T-helper 9 cell (primary cell): ENCODE results near the gene NXPH1.

ENCODE experiments used
- DNase-seq: peaks from one replicate; pipeline ENCODE4 v3.0.0-alpha.2; 2020

Gene NXPH1

DNA sequence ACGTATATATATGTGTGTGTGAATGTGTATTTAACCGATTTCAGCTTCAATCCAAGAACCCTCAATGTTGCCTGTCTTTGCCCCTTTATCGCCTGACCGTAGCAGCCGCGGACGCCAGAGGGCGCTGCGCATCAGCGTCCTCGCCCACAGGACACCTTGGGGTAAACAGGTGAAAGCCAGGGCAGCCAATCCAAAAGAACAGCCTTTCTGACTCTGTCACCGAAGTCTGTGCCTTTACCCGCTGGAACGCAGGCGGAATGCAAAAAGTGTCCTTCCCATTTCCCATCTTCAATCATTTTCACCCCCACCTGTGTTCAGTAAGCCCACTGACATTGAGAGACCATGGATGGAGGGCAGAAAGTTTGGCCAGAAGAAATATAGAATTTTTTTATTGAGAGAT lies 3.6 kb downstream of the NXPH1 start:
- DNase-seq, result peak; percentile 12

DNA sequence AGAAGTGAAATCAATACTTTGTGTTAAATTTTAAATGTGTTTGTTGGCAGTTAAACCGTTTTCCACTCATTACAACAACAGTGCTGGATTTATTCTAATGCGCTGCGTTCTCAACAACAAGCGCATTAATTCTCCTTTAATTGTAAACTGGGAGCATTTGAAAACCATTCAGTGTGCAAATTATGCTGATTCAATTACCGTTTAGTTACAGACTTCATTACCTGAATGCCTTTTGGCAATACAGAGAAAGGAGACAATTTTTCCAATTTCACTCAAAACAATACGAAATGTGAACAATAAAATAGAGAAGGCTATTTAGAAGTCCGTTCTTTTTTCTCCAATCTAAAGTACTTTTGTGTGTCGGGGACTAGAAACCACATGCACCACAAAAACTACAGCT lies 4.2 kb downstream of the NXPH1 start:
- no peak for DNase-seq

DNA sequence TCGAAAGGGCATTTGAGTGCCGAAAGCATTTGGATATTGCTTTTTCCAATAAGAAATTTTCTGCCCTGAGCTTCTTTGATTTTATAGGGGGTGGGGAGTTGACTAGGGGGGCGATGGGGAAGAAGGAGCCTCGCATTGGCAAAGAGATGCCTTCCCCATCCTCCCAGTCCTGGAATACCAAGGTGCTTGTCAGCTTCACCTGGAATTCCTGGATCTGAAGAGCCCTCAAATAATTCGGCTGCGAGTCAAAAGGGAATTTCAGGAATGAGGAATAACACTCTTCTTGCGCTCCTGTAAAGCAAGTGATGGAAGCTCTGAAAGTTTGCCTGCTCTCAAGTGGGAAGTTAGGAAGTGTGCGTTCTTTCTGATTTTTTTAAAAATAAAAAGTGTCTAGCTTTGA lies 7.3 kb downstream of the NXPH1 start:
- DNase-seq, result no peak

DNA sequence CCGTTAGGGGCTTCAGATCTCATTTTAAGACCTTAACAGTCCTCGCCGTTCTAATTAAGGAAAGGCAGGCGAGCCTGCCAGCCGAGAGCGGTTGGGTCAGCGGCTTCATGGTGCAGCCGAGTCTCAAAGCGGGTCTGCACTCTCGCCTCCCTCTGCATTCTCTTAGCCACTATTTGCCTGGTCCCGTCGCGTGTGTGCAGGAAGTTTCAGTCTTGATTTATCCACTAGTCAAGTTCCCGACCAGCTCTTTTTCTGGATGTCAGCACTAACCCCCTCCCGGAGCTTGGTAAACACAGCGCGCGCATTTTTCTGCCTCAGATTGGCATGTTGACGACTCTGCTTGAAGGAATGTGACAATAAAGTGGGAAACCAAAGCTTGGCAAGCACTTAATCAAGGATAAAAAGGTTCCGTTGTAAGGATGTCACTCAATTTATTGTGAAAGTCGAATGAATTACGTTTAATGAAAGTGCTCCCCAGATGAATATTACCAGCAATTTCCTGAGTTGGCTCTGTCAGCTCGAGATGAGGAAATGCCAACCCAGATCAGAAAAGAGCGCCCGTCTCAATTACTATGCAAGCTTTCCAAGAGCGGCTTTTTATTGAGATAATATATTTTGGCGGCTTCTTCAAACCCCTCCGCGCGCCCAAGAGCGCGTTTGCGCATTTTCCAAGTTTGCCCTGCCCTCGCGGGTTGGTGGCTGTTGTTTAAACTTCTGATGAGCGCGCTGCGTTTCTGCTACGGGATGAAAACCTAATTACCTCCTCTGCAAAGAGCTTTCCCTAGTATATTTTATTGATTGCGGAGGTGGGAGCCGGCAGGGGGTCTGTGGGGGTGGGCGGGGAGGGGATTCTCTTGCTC lies 7.9 kb downstream of the NXPH1 start:
- DNase-seq, result no peak

DNA sequence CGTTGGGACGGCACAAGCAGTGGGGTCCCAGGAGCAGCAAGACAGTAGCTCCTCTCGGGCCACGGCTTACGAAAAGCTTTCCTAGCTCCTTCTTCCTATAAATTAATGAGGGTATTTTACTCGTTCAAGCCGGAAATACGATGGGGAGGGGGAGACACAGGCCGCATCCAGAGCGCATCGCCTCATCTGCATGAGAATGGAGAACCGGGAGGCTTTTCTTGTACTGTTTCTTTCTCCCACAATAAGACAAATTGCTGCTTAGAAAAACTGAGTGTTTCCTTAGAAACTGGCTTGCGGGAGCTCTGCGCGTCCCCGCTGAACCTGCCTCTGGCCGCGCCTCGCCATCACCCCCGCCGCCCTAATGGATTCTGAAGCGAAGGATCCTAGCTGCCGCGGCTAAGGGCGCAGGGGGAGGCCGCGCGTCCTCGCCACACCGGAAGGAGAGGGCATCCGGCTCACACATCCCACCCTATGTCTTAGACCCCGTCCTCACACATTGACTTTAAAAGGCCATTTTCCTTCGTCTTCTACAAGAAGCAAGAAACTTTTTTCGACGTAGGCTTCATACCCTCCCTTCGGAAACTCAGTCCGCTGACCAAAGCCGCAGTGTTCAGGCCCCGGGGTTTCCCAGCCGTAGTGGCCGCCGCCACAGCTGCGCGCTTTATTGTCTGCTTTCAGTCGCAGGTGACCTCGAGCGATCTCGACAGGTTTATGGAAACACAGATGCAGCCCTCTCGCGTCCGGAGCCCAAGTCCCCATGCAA lies 8.8 kb downstream of the NXPH1 start:
- no peak for DNase-seq

DNA sequence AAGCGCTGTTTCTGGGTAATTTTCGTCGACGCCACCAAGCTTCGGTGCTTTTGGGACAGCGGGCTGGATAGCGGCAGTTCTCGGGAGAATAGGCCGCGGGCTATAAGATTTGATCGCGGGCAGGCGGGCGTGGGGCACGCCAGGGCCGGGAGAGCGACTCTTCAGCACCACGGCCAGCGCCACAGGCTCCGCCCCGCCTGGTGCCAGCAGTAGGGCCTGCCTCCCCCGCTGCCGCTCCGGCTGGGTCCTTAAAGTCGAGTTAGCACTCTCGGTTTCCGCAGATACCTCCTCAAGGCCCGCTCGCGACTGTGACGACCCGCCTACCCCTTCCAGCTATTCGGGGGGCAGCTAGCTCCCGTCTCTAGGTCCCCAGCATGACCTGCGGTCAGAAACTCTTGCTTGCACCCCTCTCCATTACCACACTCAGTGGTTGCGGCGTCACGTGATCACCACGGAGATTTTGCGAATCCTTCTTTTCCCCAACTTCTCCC lies 9.4 kb downstream of the NXPH1 start:
- DNase-seq, result peak; percentile 15

DNA sequence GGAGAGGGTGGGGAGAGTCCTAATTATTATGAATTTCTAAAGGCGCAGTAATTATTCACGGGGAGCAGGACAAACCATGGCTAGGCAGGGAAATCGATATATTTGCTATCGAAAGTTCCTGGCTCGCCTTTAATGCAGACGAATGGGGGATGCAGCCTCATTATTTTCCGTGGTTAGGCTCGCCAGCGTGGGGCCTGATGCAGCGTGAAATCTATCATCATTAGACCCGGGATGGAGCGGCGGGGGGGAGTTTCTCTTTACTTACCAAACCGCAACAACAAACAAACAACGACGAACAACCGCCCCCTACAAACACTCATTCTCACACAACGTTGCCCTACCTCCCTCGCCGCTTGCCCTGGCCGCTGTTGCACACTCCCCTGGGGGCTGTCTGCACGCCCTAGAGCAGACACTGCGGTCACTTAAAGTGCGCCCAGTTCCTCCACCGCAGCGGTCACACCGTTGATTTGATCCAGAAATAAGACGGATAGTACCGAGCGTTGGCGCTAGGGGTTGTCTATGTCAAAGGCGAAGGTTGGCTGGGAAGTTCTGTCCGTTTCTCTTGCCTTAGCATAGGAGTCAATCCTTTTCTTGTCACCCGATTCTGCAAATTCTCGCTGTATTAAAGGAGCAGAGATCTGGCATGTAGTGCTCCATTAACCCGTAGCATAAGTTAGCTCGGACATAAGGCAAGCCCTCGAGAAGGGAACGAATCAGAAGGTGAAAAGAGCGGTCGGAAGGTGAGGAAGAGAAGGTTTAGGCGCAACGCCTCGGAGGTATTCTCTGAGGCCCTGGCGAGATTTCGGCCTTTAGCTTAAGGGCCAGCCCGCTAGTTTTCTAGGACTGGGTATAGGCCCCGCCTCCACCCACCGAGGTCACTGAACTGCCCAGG lies 10.4 kb downstream of the NXPH1 start:
- no peak for DNase-seq

DNA sequence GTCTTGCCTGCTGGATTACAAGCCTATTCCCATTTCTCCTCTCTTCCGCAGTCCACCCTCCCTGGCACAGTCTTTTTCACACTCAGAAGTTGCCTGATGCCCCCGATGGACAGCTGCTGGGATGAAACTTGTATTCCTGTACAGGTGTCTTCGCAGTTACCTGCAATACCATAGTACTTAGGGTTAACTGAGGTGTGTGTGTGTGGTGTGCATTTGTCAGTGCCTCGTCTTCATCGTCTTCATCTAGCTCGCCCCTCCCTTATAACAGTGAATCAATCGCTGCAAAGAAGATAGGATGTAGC lies 11.0 kb downstream of the NXPH1 start:
- no peak for DNase-seq

DNA sequence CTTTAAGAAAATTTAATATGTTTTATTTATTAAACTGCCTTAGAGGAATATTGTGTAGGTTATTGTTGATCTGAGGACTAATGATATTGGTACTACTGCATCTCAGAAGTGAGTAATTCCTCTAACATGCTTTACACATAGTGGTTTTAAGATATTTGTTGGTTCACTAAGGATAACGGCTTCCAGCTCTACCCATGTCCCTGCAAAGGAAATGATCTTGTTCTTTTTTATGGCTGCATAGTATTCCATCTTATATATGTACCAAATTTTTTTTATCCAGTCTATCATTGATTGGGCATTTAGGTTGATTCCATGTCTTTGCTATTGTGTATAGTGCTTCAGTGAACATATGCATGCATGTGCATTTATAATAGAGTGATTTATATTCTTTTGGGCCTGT lies 20.1 kb downstream of the NXPH1 start:
- no peak for DNase-seq

DNA sequence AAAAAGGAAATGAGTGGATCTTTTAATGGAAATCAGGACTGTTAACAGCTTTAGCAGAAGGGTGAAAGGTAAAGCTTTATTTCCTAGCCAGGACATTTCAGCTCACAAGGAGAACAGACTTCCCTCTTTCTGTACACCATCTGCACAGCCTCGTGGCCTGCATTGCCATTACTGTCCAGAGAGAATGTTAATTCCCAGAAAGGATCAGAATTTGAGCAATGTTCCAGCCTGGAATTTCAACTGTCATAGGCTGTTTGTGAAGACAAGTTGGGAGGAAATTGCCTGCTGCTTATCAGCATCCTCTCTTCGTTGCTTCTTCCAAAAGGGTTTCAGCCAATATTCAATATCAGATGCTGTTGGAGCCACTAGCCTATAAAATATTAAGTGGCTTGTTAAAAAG lies 22.0 kb downstream of the NXPH1 start:
- no peak for DNase-seq

DNA sequence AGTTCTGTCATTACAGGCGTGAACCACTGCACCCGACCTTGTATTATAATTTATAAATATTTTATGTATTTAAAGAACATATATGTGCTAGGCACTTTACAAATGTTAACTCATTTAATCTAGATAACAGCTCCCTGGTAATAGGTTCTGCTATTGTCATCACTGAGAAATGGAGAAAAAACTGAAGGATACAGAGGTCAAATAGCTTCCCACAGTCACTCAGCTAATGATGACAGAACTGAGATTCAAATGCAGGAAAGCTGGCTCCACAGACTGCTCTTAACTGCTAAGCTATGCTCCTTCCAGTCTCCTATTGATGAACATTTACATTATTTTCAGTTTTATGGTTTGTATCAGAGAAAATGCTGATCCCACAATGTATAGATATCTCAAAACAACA lies 28.9 kb downstream of the NXPH1 start:
- DNase-seq, result no peak

DNA sequence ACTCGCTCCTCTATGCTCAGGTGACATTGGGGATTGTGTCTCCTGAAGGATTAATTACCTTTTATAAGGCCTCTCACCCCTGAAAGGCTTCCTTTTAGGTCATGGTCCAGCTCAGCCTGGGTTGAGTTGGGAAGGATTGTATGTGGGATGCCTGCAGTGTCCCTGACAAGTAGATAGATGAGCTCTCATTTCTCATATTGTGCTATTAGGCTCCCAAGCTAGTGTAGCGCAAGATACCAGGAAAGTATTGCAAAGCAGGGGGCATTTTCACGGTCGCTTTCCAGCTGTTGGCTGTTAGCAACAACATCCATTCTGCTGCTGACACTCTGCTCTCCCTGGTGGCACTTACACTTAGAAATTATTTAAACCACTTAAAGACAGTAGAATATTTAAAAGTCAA lies 31.9 kb downstream of the NXPH1 start:
- DNase-seq, result no peak

DNA sequence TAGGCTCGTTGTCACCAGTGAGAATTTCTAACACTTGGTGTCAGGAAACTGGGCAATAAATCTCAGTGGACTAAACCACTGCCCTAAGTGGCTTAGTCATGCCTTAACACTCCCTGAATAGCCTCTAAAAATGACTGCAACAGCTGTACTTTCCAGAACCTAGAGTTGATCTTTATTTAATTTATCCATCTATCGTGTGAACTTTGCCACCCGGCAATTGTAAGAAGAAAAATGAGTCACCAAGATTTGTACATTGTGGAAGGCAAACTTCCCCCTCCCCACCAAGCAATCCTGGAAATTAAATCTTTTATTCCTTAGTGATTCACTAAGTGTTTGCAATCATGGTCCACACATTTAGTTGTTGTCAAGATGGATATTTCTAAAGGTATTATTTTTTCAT lies 47.1 kb downstream of the NXPH1 start:
- no peak for DNase-seq

DNA sequence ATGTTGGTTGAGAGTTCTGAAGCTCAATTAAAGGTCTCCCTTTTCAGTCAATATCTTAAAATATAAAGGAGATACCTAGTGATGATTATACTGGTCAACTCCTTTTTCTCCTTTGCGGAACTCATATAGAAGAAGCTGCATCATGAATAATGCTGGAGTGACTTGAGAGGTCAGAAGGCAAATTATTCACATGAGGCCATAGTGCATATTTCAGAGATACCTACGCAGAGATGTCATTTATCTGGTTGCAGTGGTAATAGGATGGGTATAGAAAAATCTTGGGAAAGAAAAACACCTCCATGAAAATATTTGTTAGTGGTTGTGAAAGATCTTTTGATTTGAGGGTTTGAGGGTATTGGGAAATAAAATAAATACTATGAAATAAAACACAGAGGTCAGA lies 47.7 kb downstream of the NXPH1 start:
- DNase-seq, result no peak

DNA sequence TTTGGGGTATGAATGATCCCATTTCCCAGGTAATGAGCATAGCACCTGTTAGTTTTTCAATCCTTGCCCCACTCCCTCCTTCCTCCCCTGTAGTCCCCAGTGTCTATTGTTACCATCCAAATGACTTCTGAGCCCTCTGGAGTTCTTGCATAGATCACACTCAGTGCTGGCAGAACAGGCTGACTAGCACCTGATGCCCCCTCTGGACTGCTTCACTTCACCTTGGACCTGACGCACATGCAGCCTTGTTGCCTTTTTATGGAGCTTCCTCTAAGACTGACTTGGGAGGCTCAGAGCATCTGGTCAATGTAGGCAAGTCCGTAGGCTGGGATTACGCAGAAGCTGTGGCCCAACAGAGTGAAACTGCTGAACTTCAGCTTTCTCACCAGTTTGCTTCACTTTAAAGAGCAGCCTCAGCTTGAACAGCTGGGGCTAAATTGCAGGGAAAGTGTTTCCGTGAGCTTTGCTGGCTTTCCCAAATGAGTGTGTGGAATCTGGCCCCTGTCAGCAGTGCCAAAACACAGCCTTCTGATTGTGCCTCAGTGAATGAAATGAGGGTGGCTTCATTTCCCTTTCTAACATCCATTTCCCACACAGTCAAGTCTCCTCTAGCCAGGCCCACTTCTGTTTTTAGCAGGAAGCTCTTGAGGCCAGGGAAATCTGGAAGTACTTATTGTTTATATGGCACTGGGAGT lies 48.5 kb downstream of the NXPH1 start:
- DNase-seq, result no peak

DNA sequence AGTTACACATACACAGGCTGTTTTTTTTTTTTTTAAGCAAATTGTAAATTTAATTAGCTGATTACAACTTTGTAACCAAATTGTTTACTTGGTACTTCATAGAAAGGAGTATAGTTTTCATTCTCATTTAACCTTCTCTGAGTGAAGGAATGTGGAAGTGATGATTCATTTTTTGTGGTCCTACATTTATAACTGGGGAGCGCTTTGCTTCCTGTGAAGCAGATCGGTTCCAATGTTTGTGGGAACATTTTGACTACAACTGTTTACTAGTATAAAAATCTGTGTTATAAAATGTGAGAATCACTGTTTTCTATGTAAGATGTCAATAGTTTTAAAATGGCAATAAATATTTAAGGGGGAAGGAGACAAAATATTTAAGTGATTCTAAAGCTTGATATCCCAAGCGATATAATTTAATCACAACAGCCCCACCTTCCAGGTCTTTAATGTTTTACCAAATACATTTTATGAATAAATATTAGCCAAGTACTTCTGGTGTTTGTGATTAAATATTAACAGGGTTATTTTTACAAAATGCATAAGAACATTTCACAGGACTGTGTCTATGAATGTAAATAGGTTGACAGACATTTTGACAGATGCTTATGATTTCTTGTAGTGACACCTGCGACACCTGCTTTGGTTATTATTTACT lies 57.1 kb downstream of the NXPH1 start:
- no peak for DNase-seq

DNA sequence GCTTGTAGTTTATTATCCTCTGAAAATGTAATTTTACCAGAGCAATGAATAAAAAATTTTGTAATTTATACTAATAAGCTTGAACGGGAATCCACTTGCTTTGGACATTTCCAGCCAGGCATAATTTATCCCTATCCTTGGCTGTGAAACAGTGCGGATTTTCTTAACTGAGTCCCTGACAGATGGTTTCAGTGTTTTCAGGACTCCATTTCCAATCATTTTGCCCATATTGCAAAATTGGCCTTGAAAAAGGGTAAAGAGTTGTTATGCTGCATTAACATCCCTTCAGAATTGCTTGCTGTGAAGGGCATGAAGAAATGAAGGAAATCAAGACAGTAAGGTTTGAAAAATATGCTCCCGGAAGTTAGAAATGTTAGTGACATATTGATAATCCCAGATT lies 57.7 kb downstream of the NXPH1 start:
- DNase-seq, result no peak

DNA sequence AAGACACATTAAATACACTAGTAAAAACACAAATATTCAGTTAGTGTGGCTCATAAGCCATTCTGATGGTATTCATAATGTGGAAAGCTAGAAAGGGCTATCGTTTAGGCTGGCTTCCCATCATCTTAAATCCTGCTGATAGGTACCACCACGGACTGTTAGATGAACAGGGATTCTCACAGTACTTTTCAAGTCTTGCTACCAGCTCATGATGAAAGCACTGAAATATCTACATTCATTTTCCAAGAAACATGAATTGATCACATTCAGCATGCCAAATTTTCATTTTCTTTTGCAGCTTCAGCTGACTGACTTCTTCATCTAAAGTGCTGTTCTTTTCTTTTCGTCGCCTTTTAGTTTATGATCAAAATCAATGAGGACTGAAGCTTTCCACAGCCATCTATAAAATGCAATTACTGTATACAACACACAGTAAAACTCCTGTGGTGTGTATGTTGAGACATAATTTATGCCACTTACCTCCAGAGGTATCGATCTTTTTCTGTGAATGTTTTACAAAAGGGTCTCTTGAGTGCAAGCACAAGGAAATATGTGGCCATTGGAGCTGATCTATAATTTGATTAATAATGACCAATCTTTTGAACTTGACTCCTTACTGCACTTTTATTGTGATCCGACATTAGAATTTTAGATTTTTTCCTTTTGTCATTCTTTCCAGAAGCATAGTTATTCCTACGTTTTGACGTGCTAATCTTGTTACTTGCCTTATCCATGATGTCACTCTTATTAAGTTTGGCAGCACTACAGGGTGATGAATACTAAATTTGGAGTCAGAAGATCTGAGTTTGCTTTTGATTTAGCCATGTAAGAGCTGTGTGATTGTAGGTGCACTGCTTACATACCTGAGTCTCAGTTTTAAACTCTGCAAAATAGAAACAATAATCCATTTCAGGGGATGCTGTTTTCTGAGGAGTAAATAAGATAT lies 58.4 kb downstream of the NXPH1 start:
- DNase-seq, result no peak

DNA sequence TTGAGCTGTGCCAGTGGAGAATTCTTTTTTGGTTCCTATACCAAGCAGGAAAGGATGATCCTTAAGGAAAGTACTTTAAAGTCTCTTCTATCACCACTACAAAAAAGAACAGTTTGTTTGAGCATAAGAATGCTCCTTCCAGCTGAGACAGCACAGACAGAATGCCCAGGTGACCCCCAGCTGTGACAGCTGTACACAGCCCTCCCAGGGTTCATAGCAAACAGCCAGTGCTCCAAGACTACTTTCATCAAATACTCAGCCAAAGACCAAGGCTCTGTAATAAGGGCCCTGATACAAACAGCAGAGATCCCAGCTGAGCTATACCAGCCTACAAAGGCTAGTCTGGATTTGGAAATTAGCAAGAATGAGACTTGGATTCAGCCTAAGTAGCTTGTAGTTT lies 65.7 kb downstream of the NXPH1 start:
- DNase-seq, result no peak

DNA sequence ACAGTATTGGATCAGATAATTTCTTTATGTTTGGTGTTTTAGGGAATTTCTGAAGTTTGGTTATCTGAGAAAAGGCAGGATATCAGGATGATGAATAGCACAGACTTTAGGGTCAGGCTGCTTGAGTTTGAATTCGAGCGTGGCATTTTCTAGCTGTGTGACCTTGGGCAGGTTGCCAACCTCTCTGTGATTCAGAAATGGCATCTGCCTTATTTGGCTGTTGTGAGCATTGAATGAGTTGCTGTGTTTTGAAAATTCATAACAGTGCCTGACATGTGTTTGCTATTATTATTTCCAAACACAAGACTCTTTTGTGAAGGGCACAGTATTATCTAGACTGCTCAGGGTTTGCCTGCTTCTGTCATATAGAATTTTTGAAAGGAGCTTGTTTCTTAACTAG lies 66.9 kb downstream of the NXPH1 start:
- no peak for DNase-seq

DNA sequence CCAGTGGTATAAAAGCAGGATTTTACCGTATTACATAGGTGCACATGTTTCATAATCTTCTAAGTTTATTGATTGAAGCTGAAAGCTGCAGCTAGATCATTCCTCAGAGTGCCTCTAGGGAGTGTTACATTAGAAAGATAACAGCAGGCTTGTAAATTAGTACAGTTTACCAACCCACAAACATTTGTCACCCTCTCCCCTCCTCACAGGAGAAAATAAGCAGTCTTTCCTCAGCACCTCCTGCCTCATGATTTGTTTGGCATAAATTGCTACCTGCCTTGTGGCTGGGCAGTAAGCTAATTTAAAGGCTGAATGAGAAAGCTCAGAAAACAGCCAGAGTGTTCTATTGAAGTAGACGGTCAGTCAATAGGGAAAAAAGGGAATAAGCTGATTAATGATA lies 74.2 kb downstream of the NXPH1 start:
- no peak for DNase-seq
